ENCODE data around the gene ZNF331.

ZNF331 gene

GRCh38 chr19:53521373-53522202 is 16.4 kb upstream of the ZNF331 start:
- no peak for DNase-seq

GRCh38 chr19:53525922-53526321 is 12.0 kb upstream of the ZNF331 start:
- no peak for DNase-seq

GRCh38 chr19:53530622-53531021 is 7.3 kb upstream of the ZNF331 start:
- no peak for DNase-seq

GRCh38 chr19:53531457-53531856 is 6.5 kb upstream of the ZNF331 start:
- no peak for DNase-seq

GRCh38 chr19:53532362-53532761 is 5.6 kb upstream of the ZNF331 start:
- DNase-seq, result no peak

GRCh38 chr19:53536225-53536548 is 1.8 kb upstream of the ZNF331 start:
- no peak for DNase-seq

- DNase-seq, result no peak
Measured at GRCh38 chr19:53537121-53537520, 824 bp upstream of the ZNF331 start.

GRCh38 chr19:53538378-53539109 is 599 bp downstream of the ZNF331 start:
- DNase-seq, result no peak

- no peak for DNase-seq
Measured at GRCh38 chr19:53540091-53540490, 2.1 kb downstream of the ZNF331 start.

GRCh38 chr19:53541971-53542370 is 4.0 kb downstream of the ZNF331 start:
- DNase-seq, result no peak

- DNase-seq, result no peak
Measured at GRCh38 chr19:53545271-53546065, 7.5 kb downstream of the ZNF331 start.

GRCh38 chr19:53546758-53547513 is 9.0 kb downstream of the ZNF331 start:
- no peak for DNase-seq

GRCh38 chr19:53549340-53549739 is 11.4 kb downstream of the ZNF331 start:
- no peak for DNase-seq

GRCh38 chr19:53552001-53552721 is 14.2 kb downstream of the ZNF331 start:
- no peak for DNase-seq

GRCh38 chr19:53553156-53553555 is 15.2 kb downstream of the ZNF331 start:
- no peak for DNase-seq

- DNase-seq, result peak; percentile 86
Measured at GRCh38 chr19:53553865-53554791, 16.2 kb downstream of the ZNF331 start.

- DNase-seq, result no peak
Measured at GRCh38 chr19:53554804-53555203, 16.9 kb downstream of the ZNF331 start.

- DNase-seq, result no peak
Measured at GRCh38 chr19:53555352-53555751, 17.4 kb downstream of the ZNF331 start.

GRCh38 chr19:53571339-53571738 is 33.4 kb downstream of the ZNF331 start:
- no peak for DNase-seq

GRCh38 chr19:53576941-53577653 is 39.2 kb downstream of the ZNF331 start:
- DNase-seq, result no peak

Measured in activated CD4-positive, CD25-positive, alpha-beta regulatory T cell treated with anti-CD3 and anti-CD28 coated beads, Interleukin-2, amount 50 U/mL, for 72 hours (primary cell).